Stimulated activated naive CD4-positive, alpha-beta T cell treated with Interleukin-2 at 50 U/mL for 16 hours (primary cell): Measurements from ENCODE around the gene CASKIN2.

ENCODE experiments used
- DNase-seq: peaks from one replicate; lab custom pipeline; 2025; lab: John Stamatoyannopoulos, UW

CASKIN2 gene

DNA sequence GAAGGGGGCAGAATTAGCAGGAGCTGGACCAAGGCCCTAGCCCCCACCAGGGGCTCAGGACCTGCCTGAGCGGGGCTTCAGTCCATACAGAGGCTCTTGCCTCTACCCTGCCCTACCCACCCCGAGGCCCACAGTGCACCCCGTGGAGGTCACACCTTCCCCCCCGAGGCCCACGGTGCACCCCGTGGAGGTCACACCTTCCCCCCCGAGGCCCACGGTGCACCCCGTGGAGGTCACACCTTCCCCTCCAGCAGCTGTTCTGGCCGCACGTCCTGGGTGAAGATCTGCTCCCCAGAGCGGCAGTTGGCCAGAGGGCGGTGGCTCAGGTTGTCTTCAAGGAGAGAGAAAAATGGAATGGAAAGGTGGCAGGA is 11.4 kb downstream of the CASKIN2 start:
- no peak for DNase-seq

DNA sequence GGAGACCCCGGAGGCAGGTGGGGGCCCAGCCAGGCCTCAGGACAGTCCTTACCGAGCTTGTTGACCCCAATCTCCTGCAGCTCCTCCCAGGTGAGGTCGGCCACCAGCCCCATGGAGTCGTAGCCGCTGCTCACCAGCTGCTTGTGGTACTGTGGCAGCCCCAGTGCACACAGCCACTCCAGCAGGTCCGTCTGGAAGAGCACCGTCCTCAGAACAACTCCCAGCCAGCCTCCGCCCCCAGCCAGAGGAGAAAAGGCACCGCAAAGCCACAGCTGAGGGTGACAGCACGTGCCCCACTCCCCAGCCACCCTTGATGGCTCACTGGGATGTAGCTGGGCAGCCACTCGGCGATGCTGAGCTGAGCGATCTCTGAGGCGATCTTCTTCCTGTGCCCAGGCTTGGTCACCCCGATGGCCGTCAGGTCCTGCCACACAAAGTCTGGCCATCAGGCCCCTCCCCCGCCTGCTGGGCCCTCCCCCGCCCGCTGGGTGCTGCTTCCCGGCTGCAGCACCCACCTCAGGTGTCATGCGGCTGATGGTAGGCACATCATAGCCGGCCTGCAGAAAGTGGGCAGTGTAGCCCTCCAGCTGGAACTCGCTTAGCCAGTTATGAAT is 11.9 kb downstream of the CASKIN2 start:
- DNase-seq: no peak

DNA sequence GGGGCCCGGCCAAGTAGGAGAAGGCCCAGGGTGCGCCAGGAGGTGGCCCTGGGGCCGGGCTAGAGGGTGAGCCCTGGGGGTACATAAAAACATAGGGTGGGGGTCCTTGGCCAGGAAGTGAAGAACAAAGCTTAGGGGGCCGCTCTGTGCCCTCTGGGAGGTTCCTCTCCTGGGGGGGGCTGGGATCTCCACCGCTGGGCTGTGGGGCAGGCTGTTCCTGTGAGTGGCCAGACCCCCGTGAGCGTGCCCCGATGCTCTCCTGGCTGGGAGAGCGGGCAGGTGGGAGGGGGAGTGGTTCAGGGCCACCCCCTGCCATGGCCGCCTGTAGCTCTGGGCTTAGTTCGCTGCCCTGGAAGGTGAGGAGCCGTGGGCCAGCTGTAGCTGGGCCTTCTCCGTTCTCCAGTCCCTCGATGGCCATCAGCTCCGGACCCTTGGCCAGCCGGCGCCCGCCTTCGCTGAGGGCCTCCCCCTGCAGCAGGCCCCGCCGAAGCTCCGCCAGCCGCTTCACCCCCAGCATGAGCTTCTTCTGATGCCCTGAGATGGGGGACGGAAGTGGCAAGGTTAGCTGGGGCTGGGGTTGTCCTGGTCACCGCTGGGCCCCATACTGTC is 12.5 kb downstream of the CASKIN2 start:
- DNase-seq: no peak

DNA sequence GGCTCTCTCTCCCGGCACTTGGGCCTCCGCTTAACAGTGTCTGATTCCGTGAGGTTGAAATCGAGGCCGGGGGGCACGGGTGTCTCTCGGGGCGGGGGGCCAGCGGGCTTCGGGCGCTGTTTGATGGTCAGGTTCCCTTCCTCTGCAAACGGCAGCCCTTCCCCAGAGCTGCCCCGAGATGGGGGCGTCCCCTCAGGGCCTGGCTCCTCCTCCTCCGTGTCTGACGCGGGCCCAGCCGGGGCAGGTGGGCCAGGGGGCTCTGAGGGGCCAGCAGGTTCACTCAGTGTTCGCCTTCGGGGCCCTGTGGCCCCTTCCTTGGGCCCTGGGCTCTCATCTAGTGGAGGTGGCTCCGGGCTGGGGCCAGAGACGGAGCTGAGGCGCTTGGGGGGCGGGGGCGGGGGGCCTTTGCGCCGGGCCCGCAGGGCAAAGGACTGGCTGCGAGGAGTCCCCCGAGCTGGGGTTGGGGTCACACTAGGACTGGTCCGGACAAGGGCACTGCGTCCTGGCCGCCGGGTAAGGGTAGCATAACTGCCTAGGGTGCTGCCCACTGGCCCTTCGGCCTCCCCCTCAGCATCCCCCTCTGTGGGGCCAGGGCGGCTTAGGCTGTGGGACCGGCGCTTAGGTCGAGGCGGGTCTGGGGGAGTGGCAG is 13.1 kb downstream of the CASKIN2 start:
- DNase-seq: no peak

DNA sequence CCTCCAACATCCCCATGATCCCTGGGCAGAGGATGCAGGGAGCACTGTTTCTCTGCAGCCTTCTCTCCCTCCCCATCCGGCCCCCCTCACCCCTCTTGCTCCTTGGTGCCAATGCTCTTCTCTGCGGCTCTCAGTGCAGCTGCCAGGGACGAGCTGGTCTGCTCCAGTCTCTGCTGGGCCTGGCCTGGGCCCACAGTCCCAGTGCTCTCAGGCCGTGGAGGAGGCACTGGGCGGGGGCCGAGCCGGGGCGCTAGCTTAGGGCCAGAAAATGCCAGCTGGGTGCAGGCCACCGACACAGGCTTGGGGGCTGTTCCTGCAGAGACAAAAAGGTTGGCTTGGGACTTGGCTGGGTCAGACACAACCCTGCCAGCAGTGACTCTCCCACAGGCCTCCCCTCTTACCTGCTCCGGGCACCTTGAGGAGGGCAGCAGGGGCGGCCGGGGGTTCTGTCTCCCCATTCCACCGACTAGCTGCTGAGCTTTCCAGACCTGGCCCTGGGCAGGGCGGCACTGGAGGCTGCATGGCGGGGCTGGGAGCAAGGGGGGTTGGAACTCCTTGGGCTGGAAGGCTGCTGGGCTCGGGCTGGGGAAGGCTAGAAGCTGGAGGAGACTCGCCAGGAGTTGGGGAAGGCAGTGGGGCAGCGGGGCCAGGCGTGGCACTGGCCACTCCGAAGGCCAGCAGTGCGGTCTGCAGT is 13.8 kb downstream of the CASKIN2 start:
- no peak for DNase-seq

DNA sequence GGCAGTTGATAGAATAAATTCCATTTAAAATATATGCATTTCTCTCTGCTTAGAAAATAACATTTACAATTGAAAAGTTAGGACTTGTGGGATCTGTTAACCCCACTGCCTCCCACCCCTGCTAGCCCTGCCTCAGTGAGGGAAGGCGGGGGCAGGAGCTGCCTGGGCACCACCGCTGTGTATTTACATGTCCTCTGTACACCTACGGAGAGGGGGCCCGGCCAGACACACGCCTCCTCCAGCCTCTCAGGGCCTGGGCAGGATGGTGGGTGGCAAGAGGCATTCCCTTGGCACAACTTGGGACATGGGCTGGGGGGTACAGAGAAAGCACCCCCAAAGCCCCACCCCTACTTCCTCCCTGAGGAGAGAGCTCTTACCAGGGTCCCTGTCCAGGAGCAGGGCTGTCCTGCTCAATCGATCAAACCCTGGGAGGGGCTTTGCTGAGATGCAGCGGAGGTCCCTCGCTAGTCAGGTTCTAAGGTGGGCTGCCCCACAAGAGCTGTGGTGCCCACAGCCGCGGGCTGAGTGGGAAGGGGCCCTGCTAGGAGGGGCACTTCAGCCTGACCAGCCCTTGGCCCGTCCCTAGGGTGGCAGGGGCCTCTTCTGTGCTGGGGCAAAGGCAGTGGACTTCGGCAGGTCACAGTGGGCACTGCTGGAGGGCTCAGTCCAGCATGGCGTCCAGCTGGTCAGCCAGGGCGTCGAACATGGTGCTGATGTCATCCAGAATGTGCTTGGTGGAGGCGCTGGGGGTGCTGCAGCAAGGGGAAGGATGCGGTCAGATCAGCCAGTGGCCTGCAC is 14.7 kb downstream of the CASKIN2 start:
- no peak for DNase-seq

DNA sequence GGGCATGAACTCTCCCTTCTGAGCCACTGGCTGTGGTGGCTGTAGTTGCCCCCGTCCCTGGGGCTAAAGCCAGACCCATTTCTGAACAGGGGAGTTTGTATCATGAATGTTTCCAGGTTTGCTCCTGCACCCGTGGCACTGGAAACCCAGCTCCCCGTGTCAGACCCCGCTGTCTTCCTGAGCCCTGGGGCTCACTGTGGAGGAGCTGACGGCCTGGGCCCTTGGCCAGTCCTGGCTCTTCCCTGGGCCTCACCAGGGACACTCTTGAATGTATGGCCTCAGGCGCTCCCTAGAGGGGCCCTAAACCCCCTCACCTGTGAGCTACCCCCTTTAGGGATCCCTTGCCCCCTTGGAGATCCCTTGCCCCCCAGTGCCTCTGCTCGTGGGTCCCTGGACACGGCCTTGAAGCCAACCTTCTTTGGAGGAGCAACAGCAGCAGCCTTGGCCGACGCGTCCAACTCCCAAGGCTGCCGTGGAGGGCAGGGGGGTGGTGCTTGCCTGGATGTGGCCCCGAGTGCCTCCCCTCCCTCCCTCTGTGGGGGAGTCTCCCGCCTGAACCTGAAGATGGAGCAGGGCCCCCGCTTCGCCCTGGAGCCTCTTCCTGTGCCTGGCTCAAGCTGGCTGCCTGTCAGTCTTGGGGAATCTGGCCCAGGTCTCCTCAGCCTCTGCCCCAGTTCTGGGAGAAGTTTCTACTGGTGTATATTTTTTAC is 15.9 kb downstream of the CASKIN2 start:
- no peak for DNase-seq

DNA sequence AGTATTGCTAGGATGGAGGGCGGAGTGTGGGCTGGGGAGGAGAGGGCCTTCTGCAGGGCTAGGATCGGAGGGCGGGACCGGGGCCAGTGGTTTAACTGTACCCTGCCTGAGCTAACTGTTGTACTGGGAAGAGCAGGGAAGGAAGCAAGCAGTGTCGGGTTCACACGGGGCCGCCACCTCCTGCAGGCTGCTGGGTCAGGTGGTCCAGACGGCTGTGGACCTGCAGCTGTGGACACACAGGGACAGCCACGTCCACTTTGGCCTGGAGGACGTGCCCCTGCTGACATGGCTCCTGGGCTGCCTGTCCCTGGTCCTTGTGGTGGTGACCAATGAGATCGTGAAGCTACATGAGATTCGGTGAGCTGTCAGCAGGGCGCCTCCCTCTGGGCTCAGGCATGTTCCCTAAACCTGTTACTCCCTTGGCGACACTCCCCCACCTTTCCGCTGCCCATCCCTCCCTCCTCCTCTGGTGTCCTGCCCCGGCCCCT is 16.6 kb downstream of the CASKIN2 start:
- DNase-seq: no peak

DNA sequence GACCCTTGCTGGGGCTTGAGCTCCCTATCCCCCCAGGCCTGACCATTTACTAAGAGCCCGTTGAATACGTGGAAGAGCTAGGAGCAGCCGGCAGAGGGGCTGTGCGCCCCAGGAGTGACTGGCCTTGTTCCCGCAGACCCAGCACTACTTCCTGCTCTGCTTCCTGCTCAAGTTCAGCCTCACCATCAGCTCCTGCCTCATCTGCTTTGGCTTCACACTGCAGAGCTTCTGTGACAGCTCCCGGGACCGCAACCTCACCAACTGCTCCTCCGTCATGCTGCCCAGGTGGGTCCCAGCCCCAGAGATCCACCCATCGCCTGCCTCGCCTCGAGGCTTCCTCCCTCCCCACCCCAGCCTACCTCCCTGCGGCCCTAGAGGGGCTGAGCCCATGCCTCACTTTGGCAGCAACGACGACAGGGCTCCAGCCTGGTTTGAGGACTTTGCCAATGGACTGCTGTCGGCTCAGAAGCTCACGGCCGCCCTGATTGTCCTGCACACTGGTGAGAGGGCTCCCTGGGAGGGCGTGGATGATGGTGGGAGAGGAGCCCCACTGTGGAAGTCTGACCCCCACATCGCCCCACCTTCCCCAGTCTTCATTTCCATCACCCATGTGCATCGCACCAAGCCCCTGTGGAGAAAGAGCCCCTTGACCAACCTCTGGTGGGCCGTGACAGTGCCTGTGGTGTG is 17.2 kb downstream of the CASKIN2 start:
- DNase-seq: no peak

DNA sequence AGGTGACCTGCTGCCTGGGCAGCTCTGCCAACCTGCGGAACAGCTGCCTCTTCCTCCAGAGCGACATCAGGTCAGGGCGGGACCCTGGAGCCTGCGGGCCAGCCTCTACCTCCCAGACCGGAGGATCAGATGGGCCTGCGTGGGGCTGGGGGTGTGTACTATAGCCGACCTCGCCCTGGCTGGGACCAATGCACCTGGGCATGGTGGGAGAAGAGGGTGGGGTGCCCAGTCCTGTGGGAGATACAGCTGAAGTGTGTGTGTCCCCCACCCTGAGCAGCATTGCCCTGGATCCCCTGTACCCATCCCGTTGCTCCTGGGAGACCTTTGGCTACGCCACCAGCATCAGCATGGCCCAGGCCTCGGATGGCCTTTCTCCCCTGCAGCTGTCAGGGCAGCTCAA is 19.3 kb downstream of the CASKIN2 start:
- DNase-seq: no peak

DNA sequence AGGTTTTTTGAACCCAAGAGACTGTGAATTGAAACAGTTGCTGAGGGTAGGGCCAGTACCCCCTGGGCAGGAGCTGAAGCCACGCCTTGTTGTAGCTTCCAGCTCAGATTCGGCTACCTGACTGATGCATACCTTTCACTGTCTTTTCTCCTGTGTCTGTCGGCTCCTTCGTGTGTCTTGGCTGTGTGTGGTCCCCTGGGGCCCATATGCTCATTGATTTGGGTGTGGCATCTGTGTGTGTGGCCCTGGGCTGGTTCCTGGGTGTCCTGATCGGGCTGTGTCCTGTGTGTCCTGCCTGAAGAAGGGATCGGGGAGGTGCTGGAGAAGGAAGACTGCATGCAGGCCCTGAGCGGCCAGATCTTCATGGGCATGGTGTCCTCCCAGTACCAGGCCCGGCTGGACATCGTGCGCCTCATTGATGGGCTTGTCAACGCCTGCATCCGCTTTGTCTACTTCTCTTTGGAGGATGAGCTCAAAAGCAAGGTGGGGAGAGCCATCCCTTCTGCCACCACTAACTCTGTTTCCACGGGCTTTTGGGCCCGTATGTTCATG is 20.9 kb downstream of the CASKIN2 start:
- DNase-seq: no peak

DNA sequence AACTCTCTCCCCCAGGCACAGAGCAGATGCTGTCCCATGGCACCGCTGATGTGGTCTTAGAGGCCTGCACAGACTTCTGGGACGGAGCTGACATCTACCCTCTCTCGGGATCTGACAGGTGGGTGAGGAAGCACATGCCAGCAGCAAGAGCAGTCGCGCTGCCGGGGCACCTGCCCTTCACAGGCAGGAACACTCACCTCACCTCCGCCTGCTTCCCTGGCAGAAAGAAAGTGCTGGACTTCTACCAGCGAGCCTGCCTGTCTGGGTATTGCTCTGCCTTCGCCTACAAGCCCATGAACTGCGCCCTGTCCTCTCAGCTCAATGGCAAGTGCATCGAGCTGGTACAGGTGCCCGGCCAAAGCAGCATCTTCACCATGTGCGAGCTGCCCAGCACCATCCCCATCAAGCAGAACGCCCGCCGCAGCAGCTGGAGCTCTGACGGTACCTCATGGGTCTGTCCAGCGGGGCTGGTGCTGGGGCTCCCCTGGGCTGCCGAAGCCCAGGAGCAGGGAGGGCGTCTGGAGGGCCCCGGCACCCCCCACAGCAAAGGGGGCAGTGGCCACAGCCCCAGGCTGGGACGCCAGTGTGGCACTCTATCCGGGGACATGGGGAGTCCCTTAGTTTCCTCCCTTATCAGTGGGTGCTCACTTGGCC is 21.7 kb downstream of the CASKIN2 start:
- no peak for DNase-seq

DNA sequence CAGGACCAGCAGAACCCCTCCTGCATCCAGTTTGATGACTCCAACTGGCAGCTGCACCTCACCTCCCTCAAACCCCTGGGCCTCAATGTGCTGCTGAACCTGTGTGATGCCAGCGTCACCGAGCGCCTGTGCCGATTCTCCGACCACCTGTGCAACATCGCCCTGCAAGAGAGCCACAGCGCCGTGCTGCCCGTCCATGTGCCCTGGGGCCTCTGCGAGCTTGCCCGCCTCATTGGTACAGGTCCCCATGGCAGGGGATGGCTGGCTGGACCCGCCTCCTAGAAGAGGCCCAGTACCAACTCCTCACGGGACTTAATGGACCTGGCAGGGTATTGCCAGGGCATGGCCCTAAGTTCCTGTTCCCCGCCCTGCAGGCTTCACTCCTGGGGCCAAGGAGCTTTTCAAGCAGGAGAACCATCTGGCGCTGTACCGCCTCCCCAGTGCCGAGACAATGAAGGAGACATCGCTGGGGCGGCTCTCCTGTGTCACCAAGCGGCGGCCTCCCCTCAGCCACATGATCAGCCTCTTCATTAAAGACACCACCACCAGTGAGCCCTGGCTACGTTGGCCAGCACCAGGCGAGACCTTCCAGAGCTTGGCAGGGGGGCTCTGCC is 22.7 kb downstream of the CASKIN2 start:
- no peak for DNase-seq

DNA sequence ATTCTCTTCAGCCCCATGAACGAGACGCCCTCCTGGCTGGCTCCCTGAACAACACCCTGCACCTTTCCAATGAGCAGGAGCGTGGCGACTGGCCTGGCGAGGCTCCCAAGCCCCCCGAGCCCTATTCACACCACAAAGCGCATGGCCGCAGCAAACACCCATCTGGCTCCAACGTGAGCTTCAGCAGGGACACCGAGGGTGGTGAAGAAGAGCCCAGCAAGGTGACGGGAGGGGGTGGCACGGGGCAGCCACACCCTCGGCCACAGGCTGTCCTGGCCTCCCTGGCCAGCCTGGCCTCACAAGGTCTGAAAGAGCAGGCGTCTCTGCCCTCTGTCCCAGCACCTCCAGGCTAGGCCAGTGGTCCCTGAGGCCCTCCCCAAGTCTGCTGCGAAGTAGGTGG is 23.7 kb downstream of the CASKIN2 start:
- no peak for DNase-seq

DNA sequence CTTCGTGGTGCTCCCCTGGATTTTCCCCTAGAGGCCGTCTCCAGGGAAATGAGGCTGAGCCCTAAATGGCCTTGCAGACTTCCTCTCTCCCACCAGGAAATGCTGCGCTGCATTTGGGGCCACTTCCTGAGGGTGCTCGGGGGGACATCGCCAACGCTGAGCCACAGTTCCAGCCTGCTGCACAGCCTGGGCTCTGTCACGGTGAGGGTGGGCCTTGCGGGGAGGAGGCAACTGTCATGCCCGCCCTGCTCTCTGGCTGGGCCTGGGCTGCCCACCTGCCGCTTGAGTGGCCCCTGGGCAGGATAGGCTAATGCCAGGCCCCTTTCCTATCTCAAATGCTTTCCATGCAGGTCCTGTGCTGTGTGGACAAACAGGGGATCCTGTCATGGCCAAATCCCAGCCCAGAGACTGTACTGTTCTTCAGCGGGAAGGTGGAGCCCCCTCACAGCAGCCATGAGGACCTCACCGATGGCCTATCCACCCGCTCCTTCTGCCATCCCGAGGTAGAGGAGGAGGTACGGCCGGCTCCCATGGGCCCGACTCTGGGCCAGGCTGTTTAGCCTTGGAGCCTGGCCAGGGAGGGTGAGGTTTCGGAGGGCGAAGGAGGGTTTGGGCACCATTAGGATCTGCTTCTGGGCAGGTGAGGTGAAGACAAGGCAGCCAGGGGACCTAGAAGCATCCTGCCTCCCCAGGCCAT is 24.2 kb downstream of the CASKIN2 start:
- no peak for DNase-seq

DNA sequence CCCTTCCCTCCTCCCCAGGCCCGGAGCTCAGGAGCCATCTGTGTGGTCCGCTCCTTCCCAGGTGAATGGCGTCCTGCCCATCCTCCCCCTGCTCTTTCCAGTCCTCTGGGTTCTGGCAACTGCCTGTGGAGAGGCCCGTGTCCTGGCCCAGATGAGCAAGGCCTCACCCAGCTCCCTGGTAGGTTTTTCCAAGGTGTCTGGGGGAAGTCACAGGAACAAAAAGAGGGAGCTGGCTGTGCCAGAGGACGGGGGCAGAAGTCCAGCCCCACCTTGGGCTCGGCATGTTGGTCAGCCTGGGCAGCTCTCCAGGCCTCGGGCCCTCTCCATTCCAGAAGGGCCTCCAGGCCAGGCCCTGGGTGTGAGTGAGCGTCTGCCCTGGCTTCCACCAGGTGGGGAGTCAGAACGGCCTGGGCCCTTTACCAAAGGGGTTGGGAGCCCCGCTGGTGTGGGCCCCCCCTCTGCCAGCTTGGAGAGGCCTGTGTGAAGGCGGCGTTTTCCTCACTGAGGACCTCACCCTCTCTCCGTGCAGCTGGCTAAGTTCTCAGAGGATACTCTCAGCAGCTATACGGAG is 25.1 kb downstream of the CASKIN2 start:
- DNase-seq: no peak

DNA sequence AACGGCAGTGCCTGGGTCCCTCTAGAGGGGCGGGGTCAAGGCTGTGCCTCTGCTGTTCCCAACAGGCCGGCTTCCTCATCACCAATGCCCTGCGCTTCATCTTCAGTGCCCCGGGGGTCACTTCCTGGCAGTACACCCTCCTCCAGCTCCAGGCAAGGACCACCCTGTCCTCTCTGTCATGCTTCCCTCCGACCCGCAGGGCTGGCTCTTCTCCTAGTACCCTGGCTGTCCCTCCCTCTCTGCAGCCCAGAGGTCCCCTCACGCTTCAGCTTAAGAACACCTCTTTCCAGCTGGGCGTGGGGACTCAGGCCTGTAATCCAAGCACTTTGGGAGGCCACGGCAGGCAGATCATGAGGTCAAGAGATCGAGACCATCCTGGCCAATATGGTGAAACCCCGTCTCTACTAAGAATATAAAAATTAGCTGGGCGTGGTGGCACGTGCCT is 25.8 kb downstream of the CASKIN2 start:
- DNase-seq: no peak

DNA sequence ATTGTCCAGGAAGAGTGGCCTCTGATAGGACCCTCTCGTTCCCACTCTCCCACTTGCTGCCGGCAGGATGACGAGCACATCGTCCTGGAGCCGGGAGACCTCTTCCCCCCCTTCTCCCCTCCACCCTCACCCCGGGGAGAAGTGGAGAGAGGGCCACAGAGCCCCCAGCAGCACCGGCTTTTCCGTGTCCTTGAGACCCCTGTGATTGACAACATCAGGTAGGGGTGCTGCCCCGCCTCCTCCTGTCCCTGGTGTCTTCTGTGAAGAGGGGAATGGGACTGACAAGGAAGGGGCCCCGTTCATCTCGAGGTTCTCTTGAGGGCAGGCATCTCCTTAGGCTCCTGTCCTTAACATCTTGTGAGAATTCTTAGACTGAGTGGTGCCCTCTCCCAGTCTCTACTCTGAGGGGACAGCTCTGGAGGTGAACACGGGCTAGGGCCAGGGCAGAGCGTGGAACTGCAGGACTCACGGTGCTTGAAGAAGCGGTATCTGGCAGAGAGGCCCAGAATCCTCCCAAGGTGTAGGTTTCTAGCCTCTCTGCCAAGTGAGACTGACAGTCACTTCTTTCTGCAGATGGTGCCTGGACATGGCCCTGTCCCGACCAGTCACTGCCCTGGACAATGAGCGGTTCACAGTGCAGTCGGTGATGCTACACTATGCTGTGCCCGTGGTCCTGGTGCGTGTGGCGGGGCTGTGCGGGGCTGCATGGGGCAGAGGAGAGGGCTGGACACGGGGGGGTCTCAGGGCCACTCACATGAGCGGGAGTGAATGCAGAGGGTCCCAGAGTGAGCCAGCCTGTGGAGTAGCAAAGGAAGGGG is 26.4 kb downstream of the CASKIN2 start:
- DNase-seq: no peak
